HG03558 (cell line): Measurements from ENCODE around the gene BEAN1.

Experiments
- ATAC-seq: cut with Tn5 transposase; IDR thresholded peaks from one replicate; pipeline ENCODE4 v1.9.1; 2021; ENCODE audit warnings: moderate number of reproducible peaks; ENCODE audit not compliant: unreplicated experiment; ENCODE audit errors: extremely low read depth

BEAN1 gene

DNA sequence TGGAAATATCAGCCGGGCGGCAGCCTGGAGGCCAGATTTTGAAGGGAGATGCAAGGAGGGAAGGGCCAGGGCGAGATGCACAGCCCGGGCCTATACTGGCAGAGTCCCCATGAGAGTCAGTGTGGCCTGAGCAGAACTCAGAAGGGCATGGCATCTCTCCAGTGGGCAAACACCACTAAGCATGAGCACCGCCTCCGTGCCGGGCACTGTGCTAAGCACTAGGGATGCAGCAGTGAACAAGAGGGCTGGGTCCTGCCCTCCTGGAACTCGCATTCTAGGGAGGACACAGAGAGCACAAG lies 89.4 kb downstream of the BEAN1 start:
- ATAC-seq = no peak

DNA sequence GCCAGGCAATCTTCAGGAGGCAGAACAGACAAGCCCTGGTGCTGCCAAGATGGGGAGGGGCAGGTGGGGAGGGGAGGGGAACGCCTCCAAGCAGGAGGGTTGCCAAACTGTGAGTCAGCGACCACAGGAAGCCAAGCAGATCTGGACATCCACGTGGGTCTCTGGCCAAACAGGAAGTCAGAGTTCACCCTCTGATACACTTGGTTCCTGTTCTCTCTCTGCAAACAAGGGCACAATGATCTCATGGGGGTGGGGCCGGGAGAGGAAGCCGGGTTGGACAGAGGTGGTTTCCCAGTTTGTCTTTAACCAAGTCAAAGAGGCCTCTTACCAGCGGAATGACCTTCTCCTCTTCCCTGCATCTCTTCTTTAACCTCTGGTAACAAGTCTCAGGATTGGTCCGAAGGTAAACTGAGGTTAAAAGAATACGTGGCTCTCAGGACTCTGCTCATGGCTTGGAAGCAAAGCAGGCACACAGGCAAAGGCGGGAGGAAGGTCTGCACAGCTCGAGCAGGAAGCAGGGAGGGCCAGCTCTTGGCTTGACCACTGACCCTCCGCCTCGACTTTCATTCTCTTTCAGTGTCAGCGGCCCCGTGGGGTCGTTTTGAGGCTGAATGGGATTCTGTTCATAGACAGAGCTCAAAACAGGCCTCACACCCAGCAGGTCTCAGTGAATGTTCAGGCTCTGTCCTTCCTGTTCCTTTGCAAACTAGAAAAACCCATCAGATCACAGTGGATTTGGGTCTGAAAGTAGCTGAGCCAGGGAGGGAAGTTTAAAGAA lies 89.9 kb downstream of the BEAN1 start:
- ATAC-seq = peak; percentile 88

DNA sequence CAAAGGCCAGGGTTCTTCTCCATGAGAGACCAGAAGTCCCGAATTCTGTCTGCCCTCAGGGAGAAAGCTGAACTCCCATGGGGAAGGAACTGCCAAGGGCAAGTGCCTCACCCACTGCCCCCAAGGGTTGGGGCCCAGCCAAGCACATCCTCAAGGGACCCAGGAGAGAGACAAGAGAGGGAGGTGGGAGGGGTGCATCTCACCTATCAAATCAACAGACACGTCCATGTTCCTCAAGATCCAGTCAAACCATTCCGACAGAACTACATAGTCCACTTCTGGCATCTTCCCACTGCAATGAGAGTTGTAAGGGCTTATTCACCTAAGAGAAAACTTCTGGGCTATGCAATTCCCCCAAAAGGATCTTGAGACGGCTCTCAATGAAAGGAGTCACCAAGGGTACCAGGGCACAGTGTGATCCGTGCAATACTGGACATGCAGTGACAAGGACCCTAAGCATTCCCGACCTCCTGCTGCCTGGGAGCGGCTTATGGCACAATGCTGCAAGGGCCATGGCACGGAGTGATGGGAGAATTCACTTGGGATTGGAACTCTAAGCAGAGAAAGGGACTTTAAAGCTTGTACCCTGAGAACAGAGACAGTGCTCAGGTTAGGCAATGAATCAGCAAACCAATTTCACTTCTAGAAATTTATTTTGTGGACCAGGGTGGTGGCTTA lies 90.6 kb downstream of the BEAN1 start:
- ATAC-seq = no peak

DNA sequence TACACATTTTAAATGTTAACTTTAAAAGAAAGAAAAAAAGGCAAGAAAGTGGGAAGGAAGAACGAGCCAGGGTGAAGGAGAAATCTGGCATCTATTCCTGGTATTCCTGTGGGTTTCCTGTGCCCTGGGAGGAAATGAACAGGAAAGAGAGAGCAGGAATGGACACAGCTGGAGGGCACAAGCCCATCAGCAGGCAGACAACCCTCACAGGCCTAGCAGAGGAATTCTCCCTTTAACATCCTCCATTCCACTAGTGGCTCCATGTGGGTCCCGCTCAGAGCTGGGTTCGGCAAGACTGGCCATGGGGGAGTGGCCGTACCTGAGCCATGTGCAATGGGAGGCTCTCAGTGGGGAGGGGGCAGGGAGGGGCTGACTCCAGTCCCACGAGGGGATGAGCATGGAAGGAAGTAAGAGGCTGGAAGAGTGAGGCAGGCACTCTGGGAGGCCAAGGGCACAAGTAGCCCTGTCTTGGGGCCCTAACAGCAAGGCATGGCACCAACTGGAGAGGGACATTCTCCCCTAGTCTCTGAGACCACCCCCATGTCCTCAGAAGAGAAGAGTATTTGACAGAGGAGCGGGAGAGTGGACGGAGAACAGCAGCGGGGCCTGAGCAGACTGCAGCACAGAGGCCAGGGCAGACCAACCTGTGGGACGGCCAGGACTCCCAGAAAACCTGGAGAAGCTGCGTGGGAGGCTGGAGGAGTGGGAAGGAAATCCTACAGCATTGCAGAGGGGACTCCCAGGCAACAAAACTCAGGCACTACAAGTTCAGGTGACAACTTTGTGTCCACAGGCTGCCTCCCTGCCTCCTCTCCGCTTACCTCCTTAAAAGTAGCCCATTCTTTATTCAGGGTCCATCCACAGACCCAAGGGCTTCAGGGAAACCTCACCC lies 92.6 kb downstream of the BEAN1 start:
- no peak for ATAC-seq

DNA sequence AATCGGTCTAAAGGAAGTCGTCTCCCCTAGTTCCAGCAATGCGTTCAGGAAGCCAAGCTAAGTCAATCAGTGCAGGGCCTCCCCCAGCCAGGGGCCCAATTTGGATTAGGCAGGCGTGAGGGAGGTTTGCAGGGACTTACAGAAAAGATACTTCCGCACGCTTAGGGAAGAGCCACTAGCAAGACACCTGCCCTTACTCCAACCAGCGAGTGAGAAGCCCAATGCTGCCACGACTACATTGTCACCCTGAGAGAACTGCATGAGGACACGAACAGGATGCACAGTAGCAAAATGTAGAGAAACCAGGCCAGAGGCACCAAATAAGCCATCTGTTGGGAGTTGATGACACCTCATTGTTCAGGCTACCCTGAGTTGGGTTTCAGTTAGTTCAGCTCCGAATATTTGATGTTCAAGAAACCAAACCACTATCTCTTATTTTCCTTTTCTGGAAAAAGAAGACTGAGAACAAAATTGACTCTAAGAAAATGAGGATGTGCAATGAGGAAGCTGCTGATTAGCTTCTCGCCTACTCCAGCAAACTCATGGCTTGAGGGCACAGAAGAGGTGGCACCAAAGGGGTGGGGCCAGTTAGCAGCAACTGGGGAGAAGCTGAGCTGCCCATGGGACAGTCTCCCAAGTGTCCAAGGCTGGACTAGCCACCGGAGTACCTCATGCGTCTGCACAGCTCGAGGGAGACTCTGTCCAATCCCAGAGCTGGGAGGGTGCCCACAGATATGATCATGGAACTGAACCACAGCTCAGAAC lies 93.5 kb downstream of the BEAN1 start:
- no peak for ATAC-seq

DNA sequence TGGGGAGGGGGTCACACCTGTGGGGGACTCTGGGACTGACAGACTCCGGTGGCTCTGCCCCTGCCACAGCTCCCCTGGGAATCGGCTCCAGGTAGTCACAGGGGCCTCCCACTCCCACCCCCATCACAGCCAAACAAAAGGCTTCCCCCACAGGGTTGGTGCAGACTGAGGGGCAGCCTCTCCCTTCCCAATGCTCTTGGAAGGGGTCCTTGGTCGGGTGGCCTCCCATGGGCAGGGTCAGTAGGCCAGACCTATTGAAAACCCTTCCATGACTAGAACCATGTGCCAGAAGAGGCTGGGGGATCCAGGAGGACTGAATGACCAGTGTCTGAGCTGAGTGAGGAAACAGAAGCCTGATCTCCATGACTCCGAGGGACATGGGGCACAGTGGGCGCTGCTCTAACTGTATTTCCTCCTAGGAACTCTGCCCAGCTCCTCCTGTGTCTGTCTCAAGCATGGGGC lies 94.2 kb downstream of the BEAN1 start:
- no peak for ATAC-seq

DNA sequence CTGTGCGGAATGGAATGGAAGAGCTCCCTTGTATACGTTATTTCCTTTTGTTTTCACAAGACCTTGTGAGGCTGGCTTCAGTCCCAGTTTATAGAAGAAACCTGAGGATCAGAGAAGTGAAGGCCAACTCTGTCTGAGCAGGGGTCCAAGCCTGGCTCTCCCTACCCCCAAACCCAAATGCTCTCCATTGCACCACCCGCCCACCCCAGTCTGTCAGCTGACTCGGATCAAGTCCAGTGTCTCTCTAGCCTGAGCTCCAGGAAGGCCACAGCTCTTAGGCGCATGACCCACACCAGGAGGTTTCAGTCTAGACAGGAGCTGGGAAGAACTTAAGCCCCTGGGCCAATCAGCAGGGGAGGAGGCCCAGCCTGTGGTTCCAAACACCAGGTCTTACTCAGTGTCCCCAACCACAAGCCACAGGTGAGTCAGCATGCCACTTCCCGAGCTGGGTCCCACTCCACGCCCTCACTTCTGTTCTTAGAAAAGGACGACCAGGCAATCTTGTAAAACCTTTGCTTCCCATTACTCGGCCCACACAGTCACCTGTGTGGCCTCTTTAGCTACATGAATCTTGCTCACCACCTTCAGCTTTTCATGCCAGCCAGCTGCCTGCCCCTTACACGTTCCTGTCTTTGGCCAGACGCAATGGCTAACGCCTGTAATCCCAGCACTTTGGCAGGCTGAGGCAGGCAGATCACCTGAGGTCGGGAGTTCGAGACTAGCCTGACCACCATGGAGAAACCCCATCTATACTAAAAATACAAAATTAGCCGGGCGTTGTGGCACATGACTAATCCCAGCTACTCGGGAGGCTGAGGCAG lies 95.1 kb downstream of the BEAN1 start:
- ATAC-seq = no peak

DNA sequence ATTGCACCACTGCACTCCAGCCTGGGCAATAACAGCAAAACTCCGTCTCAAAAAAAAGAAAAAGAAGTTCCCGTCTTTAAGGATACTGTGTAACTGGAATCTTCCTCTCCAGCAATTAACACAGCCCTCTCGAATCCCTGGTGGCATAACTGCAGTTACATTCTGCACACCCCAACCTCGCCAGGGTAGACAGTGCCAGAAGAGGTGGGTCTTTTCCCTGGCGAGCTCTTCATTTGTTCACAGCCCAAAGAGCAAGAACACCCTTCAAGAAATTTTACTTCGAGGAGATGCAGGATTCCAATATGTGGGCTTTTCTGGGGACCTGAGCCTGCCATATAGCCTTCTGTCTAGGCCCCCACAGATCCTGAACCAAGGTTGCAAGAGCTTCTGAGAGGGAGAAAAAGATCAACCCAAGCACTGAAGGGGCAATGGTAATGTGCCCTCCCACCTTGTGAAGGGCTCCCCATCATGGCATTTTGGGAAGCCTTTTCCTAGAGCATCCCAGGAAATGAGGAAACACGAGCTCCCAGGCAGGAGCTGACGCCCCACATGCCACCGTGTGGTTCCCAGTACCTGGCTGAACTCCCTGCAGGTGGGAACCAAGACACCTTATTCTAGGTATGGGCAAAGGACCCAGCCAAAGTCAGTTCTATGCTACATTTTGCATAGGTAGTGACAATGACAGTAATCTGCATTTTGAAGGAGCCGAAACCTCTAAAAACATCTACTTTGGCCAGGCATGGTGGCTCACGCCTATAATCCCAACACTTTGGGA lies 95.9 kb downstream of the BEAN1 start:
- no peak for ATAC-seq

DNA sequence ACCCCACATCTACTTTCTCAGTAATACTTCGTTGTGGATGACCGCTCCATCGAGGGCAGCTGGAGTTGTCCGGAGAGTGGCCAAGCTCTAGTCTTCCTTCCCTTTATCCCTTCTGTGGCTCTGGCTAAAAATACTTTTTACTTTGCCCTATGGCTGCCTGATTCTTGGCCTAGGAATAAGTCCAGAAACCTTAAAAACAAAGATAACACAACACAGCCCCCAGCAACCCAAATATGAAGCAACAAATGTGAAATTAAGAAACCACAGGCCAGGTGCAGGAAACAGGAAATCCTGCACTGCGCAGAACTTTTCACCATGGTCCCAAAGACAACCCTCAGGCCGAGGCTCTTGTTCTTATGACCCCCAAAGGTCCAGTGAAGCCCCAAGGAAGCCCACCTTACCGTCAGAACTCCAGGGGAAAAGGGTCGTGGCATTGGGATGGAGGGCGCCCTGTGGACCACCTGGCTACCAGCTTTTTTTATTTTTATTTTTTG lies 96.8 kb downstream of the BEAN1 start:
- ATAC-seq = no peak

DNA sequence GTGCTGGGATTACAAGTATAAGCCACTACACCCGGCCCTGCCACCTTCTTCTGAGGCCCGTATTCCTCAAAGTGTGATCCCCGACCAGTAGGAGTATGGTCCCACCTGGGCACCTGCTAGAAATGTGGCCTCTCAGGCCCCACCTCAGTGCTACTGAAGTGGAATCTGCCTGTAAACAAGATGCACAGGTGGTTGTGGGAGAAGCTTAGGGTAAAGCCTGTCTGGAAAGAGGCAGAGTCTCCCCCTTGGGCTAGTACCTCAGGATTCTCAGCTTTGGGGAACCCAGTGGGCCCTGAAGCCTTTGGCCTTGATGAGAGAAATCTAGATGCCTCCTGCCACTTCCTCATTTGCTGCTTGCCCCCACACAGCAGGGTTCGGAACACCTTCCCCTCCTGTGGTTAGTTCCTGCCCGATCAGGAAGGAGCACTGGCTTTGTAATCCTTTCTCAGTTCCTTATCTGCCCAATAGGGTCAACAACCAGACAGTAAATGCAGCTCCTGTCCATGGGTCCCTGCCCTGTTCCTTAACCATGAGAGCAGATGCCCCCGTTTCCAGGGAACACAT lies 97.6 kb downstream of the BEAN1 start:
- ATAC-seq = no peak

DNA sequence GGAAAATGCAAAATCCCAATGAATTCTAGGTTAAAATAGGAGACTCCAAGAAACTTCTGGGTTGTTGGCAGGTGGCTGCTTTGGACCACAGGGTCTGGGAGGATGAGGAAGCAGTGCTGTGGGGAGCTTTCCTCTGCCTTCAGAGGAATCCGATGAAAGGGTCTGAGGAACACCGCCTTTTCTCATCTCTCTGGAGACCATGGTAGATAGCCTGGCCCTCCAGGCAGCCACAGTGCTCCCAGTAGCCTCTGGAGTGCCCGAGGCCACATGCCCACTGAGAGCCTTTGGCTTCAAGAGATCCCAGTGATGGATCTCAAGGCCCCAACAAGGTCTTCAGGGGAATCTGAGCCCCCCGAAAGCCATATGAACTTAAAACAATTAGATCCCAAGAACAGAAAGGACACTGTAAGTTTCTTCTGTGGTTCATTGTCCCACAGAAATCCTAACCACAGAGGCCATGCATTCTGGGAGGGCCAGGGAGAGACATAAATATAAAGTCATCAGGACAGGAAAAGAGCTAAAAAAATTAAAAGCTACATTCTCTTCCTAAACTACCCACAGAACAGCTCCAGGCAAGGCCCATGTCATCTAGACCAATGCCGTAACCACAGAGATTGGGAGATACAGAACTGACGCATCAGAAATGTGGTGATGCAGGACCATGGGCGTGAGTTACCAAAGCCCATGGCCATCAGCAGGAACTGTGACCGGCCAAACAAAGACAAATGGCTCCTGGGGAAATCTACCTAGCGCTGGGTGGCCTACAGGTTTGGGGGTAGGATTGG lies 98.5 kb downstream of the BEAN1 start:
- ATAC-seq = no peak

DNA sequence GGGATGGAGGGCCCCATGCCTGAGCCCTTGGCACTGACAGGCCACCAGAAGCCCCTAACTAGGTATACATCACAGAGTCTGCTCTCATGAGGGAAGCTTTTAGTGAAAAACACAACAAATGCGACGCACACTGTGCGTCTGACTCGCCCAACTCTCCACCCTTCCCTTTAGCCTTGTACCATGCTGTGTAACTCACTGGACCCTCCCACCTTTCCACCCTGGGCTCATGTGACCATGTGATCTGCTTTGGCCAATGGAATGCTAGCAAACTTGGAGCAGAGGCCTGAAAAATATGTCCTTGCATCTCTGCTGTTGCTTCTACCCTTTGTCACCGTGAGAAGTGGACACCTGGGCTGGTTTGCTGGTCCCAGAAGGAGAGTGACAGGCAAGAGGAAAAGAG lies 101.2 kb downstream of the BEAN1 start:
- no peak for ATAC-seq

DNA sequence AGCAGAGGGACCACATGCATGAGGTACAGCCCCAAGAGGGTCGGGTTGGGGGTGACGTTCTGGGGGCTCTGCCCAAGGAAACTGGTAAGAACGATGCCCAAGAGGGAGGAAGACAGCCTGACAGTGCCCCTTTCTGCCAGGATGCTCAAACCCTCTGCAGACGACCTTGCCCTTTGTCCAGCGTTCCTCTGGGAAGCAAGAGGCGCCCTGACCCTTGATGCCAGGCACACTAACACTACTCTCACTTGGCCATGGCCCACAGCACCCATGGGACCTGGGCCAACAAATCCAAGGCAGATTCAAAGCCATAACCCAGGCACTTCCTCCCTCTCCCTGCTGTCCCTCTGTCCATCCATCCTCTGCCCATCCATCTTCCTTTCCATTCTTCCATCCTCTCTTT lies 102.4 kb downstream of the BEAN1 start:
- no peak for ATAC-seq
